Lower leg skin (tissue), 4 donors: ENCODE results near the gene PIM2. TPM values are rescaled to one million over a fixed set of nuclear protein-coding genes. Genes with fewer than 3 reads are reported as not detected.

Experiments
- DNase-seq, 2 donors: peaks; one replicate each; pipeline ENCODE4 v3.0.0-alpha.2; 2019; ENCODE audit warnings: low spot score in 2 of 2
- H3K4me3 ChIP-seq: fragments of 200-600 bp; sonication (generic); 2 replicates; pipeline ENCODE4 v1.5.1; 2017; ENCODE audit warnings: mild to moderate bottlenecking, low read depth; ENCODE audit not compliant: poor library complexity, severe bottlenecking
- POLR2A ChIP-seq, 2 donors: fragments of 450-650 bp; IDR thresholded peaks; one replicate each; pipeline ENCODE4 v1.6.1; 2016 to 2017; ENCODE audit warnings: antibody characterized with exemption in 2 of 2, mild to moderate bottlenecking in 1 of 2, moderate library complexity in 1 of 2
- WGBS, 2 donors: methylation state at CpG; one replicate each; pipeline ENCODE4 v1.1.5; 2018; 5-methylcytosine and 5-hydroxymethylcytosine counted together
- intact Hi-C: fragments of 100-400 bp; cut with DNase I; formaldehyde crosslinking; loops from one replicate; pipeline ENCODE4 v1.15.0; 2023; ENCODE audit warnings: low total_unique reads
- total RNA-seq, 4 donors: library from RNA; depleted of rRNA; stranded (reverse); fragments of >200 nt; gene quantifications; one replicate each; pipeline ENCODE4 v1.1.0, GENCODE V29; 2016
- TF ChIP-seq, protein P1 (sequence below), 3 donors: fragments of 450-650 bp; IDR thresholded peaks; one replicate each; pipeline ENCODE4 v1.5.1; 2016; ENCODE audit warnings: antibody characterized with exemption in 3 of 3, mild to moderate bottlenecking in 3 of 3, moderate library complexity in 2 of 3

The PIM2 gene
- total RNA-seq, 4 donors from 2014 or later: 5.2 to 10.3 (median 8.3) TPM

DNA sequence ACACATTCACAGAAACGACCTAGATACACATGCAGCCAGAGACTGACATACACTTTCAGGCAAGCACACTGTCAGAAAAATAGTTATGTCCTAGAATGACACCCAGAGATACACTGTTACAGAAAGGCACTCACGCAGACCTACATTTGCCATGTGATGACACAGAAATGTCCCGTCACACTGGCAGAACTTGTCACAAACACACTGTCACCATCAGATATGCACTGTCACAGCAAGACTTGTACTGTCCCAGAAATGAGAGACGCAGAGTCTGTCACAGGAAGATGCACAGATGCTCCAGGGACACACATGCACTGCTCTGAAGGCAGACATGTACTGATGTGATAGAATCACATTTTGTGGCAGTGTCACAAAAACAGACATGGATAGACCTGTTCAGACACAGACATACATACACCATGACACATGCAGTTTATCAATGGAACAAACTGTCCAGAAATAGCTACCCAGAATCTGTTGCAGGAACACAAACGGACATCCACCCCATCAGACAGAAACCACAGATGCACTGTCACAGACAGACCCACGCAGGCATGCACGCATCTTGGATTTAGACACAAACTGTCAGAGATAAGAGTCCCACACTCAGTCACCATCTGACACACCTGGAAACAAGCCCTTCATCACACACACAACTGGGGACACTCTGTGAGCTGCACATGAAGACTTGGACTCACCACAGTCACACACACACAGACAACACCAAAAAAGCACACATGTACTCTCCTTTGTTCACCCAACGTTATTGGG is 1.3 kb upstream of the PIM2 start:
- H3K4me3 ChIP-seq: no peak overlapping the region
- 28 to 45% methylated on average over 8 of the region's 8 CpGs for WGBS, 2 donors
- no peak for DNase-seq
- TF ChIP-seq, protein P1, sequence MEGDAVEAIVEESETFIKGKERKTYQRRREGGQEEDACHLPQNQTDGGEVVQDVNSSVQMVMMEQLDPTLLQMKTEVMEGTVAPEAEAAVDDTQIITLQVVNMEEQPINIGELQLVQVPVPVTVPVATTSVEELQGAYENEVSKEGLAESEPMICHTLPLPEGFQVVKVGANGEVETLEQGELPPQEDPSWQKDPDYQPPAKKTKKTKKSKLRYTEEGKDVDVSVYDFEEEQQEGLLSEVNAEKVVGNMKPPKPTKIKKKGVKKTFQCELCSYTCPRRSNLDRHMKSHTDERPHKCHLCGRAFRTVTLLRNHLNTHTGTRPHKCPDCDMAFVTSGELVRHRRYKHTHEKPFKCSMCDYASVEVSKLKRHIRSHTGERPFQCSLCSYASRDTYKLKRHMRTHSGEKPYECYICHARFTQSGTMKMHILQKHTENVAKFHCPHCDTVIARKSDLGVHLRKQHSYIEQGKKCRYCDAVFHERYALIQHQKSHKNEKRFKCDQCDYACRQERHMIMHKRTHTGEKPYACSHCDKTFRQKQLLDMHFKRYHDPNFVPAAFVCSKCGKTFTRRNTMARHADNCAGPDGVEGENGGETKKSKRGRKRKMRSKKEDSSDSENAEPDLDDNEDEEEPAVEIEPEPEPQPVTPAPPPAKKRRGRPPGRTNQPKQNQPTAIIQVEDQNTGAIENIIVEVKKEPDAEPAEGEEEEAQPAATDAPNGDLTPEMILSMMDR (IDR thresholded peaks at IDR 0.05): no peak
- no peak for TF ChIP-seq POLR2A (IDR thresholded peaks at IDR 0.05)
- intact Hi-C loops: no loop called here

DNA sequence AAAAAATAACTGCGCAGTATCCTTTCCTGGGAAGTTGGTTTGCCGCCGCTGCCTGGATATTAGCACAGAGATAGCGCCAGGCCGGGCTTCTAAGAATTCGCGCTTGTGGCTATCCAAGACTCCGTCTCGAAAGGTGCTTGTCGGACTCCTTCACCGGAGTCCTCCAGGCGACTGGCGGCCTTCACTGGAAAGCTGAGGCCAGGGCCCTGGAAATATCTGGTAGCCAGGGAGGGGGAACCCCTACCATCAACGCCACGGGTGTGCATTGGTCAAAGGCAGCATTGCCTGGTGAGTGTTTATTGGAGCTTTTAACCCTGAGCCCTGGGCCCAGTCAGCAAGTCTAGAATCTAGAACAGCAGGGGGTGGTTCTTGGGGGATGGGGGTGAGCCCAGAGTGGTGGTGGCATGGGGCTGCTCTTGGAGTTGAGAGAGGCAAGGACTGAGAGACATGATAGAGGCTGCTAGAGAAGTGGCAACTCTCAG is 577 bp upstream of the PIM2 start:
- intact Hi-C loops: no loop called here
- no peak for DNase-seq
- TF ChIP-seq, protein P1 (IDR thresholded peaks at IDR 0.05): no peak
- TF ChIP-seq POLR2A (IDR thresholded peaks at IDR 0.05): no peak
- 0 to 44% methylated on average over 5 to 15 of the region's 15 CpGs for WGBS, 2 donors
- no peak overlapping the region for H3K4me3 ChIP-seq

DNA sequence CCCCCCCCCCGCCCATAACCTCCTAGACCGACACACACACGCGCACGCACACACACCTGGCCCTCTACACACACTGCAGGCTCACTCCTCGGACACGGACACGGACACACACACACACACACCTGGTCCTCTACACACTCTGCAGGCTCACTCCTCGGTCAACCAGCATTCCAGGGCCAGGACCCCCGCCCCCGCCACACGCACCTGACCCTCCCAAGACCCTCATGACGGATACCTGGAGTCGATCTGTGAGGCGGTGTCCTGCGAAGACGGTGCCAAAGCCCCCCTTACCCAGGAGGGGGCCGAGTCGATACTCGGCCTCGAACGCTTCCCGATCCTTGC is 552 bp downstream of the PIM2 start:
- 10 to 44% methylated on average over 5 to 23 of the region's 23 CpGs for WGBS, 2 donors
- H3K4me3 ChIP-seq: peak overlapping the region; percentile 43
- no peak for DNase-seq
- TF ChIP-seq, protein P1 (IDR thresholded peaks at IDR 0.05): no peak
- intact Hi-C loops: no loop called here

DNA sequence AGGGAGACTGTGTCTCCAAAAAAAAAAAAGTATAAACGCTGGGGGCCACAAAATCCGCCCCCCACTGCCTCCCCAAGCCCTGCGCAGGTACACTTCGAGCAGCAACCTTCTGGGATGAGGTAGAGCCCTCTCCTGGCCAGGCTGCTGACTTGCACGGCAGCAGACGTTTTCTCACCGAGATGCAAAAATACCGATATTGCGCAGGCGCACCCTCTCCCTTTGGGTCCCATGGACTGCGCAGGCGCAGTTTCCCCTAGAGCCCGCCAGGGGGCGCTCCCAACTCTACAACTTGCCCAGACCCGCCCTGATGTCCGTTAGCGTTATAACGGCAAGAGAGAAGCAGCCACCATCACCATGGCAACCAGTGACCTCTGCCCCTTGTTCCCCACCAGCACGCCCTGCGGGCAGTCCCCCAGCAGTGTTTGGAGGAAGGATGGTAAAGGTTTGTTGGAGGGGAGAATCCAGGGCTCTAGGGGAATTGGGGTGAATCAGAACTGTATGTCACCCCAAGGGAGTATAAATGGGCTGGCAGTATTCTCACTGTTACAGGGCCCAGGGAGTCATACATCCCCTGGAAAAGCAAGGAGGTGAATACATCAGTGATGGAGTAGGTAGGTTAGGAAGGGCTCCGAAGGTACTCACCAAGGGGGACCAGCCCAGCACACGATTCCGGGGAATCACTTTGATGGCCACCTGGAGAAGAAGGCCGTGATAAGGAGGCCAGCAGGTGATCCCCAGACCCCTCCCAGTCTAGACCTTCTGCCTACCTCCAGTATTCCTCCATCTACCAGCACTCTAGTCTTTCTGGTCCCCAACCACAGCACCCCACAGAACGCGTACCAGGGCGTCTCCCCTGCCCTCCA is 1.5 kb downstream of the PIM2 start:
- DNase-seq: peak; percentile 84 to 97
- no peak overlapping the region for H3K4me3 ChIP-seq
- intact Hi-C loops: no loop called here
- TF ChIP-seq POLR2A (IDR thresholded peaks at IDR 0.05): no peak
- TF ChIP-seq, protein P1 (IDR thresholded peaks at IDR 0.05): peak in 1 of 3 donors; percentile 74
- 41 to 49% methylated on average over 10 to 27 of the region's 27 CpGs for WGBS, 2 donors

DNA sequence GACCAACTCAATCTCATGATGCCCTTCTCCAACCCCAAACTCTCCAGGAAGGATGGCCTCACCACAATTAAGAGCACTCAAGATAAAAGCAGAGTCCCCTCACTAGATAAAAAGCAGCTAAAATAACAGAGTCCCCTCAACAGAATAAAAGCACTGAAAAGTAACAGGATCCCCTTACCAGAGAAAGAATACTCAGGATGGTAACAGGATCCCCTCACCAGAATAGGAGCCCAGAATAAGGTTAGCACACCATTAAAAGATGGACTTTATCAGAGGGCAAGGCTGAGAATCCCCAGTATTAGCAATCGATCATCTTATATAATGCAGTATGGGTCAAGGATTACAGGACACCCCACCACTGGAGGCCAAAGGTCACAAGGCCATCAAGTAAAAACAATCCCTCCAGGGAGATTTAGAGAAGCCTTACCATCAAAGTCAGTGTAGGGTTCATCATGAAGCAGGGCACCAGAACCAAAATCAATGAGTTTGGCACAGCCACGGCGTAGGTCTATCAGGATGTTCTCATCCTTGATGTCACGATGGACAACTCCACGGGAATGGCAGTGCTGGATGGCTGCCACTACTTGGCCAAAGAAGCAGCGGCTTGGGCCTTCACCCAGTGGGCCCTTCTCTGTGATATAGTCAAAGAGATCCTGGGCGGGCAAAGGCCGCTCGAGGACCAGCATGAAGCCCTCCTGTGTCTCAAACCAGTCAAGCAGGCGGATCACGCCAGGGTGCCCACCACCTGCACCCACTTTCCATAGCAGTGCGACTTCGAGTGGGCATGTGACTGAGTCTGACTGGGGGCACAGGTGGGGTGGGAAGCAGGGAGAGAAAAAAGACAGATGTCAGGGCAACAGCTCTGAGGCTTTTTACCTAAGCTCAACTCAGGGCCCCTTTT is 4.0 kb downstream of the PIM2 start:
- no peak overlapping the region for H3K4me3 ChIP-seq
- TF ChIP-seq POLR2A (IDR thresholded peaks at IDR 0.05): no peak
- TF ChIP-seq, protein P1 (IDR thresholded peaks at IDR 0.05): no peak
- WGBS, 2 donors: 87 to 93% methylated on average over 12 to 13 of the region's 13 CpGs
- no peak for DNase-seq
- intact Hi-C loops: no loop called here
